HEK293T (cell line): ENCODE data around the gene KCNJ10.

ENCODE experiments used
- L3MBTL2 ChIP-seq: fragments of 450-650 bp; conservative IDR thresholded peaks from 2 replicates; pipeline ENCODE4 v1.6.1; 2016; ENCODE audit warnings: mild to moderate bottlenecking
- SP1 ChIP-seq: fragments of 450-650 bp; IDR thresholded peaks from 2 replicates; pipeline ENCODE4 v1.6.1; 2017
- TARDBP ChIP-seq: fragments of 450-650 bp; IDR thresholded peaks from 2 replicates; pipeline ENCODE4 v1.6.1; 2016

DNA sequence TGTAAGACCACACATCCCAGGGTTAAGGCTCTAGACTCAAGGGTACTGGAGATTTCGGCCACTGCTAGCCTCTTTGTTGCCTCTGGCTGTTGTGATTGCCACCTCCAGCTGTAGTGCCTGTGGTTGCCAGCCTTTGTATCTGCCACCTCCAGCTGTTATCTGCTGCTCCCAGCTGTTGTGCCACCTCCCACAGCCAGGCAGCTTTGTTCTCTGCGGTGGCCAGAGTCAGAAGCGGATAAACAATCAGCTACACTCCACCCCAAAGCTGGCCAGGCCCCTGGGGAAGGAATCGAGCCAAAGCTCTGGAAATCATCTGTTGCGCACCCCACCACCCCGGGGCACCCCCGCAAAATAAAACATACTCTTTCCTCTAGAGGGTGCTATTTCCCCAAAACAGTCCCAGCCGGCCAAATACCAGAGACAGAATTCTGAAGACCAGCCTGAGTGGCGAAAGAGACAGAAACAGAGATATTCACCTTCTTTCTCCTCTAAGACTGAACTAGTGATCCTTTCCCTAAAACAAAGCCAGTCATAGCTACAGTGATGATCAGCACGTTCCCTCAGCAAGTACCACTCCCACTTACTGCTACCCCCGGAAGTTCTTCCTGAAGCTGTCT, 23.4 kb downstream of the KCNJ10 start:
- TF ChIP-seq L3MBTL2, result no peak
- no peak for TF ChIP-seq SP1
- no peak for TF ChIP-seq TARDBP
